ENCODE data around the gene UNC119B.

The UNC119B gene

GRCh38 chr12:120762086-120762485 is 51.8 kb downstream of the UNC119B start:
- Histone ChIP-seq H3K27ac (ENCODE audit: low read depth, low read length) (peak overlapping the region; percentile 40), H3K4me3 (ENCODE audit: low read depth in 1 of 2, low read length in 2 of 2) (peak overlapping the region in 1 of 2 donors; percentile 37)

GRCh38 chr12:120763250-120763649 is 53.0 kb downstream of the UNC119B start:
- Histone ChIP-seq H3K27ac (ENCODE audit: low read depth, low read length) (no peak overlapping the region), H3K4me1 (ENCODE audit: insufficient read depth, low read length) (peaks cover 19% of the 10 kb centered on the region), H3K9me3 (ENCODE audit: low read length) (no peaks in the 10 kb centered on the region), H3K9ac (ENCODE audit: low read length) (no peak overlapping the region), H3K36me3 (ENCODE audit: insufficient read depth, low read length) (peaks cover 61% of the 10 kb centered on the region), H3K4me3 (ENCODE audit: low read depth in 1 of 2, low read length in 2 of 2) (no peak overlapping the region), H3K27me3 (ENCODE audit: control insufficient read depth in 1 of 2, insufficient read depth in 2 of 2, low read length in 2 of 2) (no peaks in the 10 kb centered on the region)

More at GRCh38 chr12:120762086-120762485, 51.8 kb downstream of the UNC119B start:
- Histone ChIP-seq H3K36me3 (ENCODE audit: insufficient read depth, low read length) (peaks cover 50% of the 10 kb centered on the region), H3K9ac (ENCODE audit: low read length) (peak overlapping the region; percentile 38), H3K9me3 (ENCODE audit: low read length) (no peaks in the 10 kb centered on the region), H3K27me3 (ENCODE audit: control insufficient read depth in 1 of 2, insufficient read depth in 2 of 2, low read length in 2 of 2) (no peaks in the 10 kb centered on the region), H3K4me1 (ENCODE audit: insufficient read depth, low read length) (peaks cover 19% of the 10 kb centered on the region)

GRCh38 chr12:120764816-120765215 is 54.6 kb downstream of the UNC119B start:
- no peaks in the 10 kb centered on the region for H3K9me3 ChIP-seq (ENCODE audit: low read length)
- H3K9ac ChIP-seq (ENCODE audit: low read length), result no peak overlapping the region
- H3K4me1 ChIP-seq (ENCODE audit: insufficient read depth, low read length), result peaks cover 19% of the 10 kb centered on the region
- H3K36me3 ChIP-seq (ENCODE audit: insufficient read depth, low read length), result peaks cover 69% of the 10 kb centered on the region
- H3K27me3 ChIP-seq (ENCODE audit: control insufficient read depth in 1 of 2, insufficient read depth in 2 of 2, low read length in 2 of 2), result no peaks in the 10 kb centered on the region
- no peak overlapping the region for H3K4me3 ChIP-seq (ENCODE audit: low read depth in 1 of 2, low read length in 2 of 2)
- H3K27ac ChIP-seq (ENCODE audit: low read depth, low read length), result no peak overlapping the region

GRCh38 chr12:120766566-120766965 is 56.3 kb downstream of the UNC119B start:
- Histone ChIP-seq H3K9ac (ENCODE audit: low read length) (no peak overlapping the region), H3K9me3 (ENCODE audit: low read length) (no peaks in the 10 kb centered on the region), H3K36me3 (ENCODE audit: insufficient read depth, low read length) (peaks cover 62% of the 10 kb centered on the region), H3K4me3 (ENCODE audit: low read depth in 1 of 2, low read length in 2 of 2) (no peak overlapping the region), H3K27me3 (ENCODE audit: control insufficient read depth in 1 of 2, insufficient read depth in 2 of 2, low read length in 2 of 2) (no peaks in the 10 kb centered on the region), H3K27ac (ENCODE audit: low read depth, low read length) (no peak overlapping the region), H3K4me1 (ENCODE audit: insufficient read depth, low read length) (peaks cover 9% of the 10 kb centered on the region)

- H3K27ac ChIP-seq (ENCODE audit: low read depth, low read length), result no peak overlapping the region
- peaks cover 1% of the 10 kb centered on the region for H3K4me1 ChIP-seq (ENCODE audit: insufficient read depth, low read length)
- no peak overlapping the region for H3K9ac ChIP-seq (ENCODE audit: low read length)
- no peaks in the 10 kb centered on the region for H3K27me3 ChIP-seq (ENCODE audit: control insufficient read depth in 1 of 2, insufficient read depth in 2 of 2, low read length in 2 of 2)
- H3K9me3 ChIP-seq (ENCODE audit: low read length), result no peaks in the 10 kb centered on the region
- no peak overlapping the region for H3K4me3 ChIP-seq (ENCODE audit: low read depth in 1 of 2, low read length in 2 of 2)
- H3K36me3 ChIP-seq (ENCODE audit: insufficient read depth, low read length), result peaks cover 65% of the 10 kb centered on the region
Measured at GRCh38 chr12:120767071-120768024, 57.1 kb downstream of the UNC119B start.

- no peaks in the 10 kb centered on the region for H3K27me3 ChIP-seq (ENCODE audit: control insufficient read depth in 1 of 2, insufficient read depth in 2 of 2, low read length in 2 of 2)
- H3K4me1 ChIP-seq (ENCODE audit: insufficient read depth, low read length), result no peaks in the 10 kb centered on the region
- H3K4me3 ChIP-seq (ENCODE audit: low read depth in 1 of 2, low read length in 2 of 2), result no peak overlapping the region
- H3K27ac ChIP-seq (ENCODE audit: low read depth, low read length), result no peak overlapping the region
- no peak overlapping the region for H3K9ac ChIP-seq (ENCODE audit: low read length)
- peaks cover 49% of the 10 kb centered on the region for H3K36me3 ChIP-seq (ENCODE audit: insufficient read depth, low read length)
- no peaks in the 10 kb centered on the region for H3K9me3 ChIP-seq (ENCODE audit: low read length)
Measured at GRCh38 chr12:120771097-120771496, 60.8 kb downstream of the UNC119B start.
